Fibroblast of lung (primary cell): ENCODE data around the gene ACADVL. TPM values are rescaled to one million over a fixed set of nuclear protein-coding genes. Genes with fewer than 3 reads are reported as not detected.

Experiments used
- DNase-seq, 2 donors: peaks; one replicate each; pipeline versions ENCODE4 v3.0.0 to v3.0.0-alpha.2; 2010; ENCODE audit warnings: low read depth in 2 of 2
- H2AFZ ChIP-seq: 2 replicates; pipeline ENCODE4 v1.5.1; 2012; ENCODE audit warnings: low read length, control low read depth, inconsistent platforms
- H3K27ac ChIP-seq: 2 replicates; pipeline ENCODE4 v1.5.1; 2011; ENCODE audit warnings: low read length, control low read depth; ENCODE audit not compliant: insufficient read depth
- H3K27me3 ChIP-seq: 2 replicates; pipeline ENCODE4 v1.5.1; 2011; ENCODE audit warnings: mild to moderate bottlenecking, low read length; ENCODE audit not compliant: control insufficient read depth, insufficient read depth
- H3K36me3 ChIP-seq: 2 replicates; pipeline ENCODE4 v1.5.1; 2011; ENCODE audit warnings: low read length; ENCODE audit not compliant: control insufficient read depth, insufficient read depth
- H3K4me1 ChIP-seq: 2 replicates; pipeline ENCODE4 v1.5.1; 2011; ENCODE audit warnings: low read length; ENCODE audit not compliant: control insufficient read depth, insufficient read depth; ENCODE audit errors: extremely low read depth
- H3K4me2 ChIP-seq: 2 replicates; pipeline ENCODE4 v1.5.1; 2011; ENCODE audit warnings: low read length, control low read depth; ENCODE audit not compliant: insufficient read depth; ENCODE audit errors: extremely low read depth
- H3K4me3 ChIP-seq, 4 experiments: fragments of 200-600 bp in 1 of 4; sonication (generic) in 1 of 4; replicated peaks in 1 of 4; 2 replicates each; pipeline ENCODE4 v1.5.1; 2011 to 2016; ENCODE audit warnings: low read length in 4 of 4, low read depth in 3 of 4, mild to moderate bottlenecking in 3 of 4, control low read depth in 2 of 4, inconsistent platforms in 1 of 4, mixed read lengths in 1 of 4; ENCODE audit not compliant: insufficient read depth in 1 of 4; ENCODE audit errors: control extremely low read depth in 1 of 4
- H3K79me2 ChIP-seq: 2 replicates; pipeline ENCODE4 v1.5.1; 2012; ENCODE audit warnings: mild to moderate bottlenecking, low read length, inconsistent platforms; ENCODE audit not compliant: control insufficient read depth, insufficient read depth
- H3K9ac ChIP-seq: 2 replicates; pipeline ENCODE4 v1.5.1; 2011; ENCODE audit warnings: mild to moderate bottlenecking, low read length, control low read depth; ENCODE audit not compliant: insufficient read depth
- H3K9me3 ChIP-seq: 2 replicates; pipeline ENCODE4 v1.5.1; 2012; ENCODE audit warnings: low read depth, low read length; ENCODE audit not compliant: control insufficient read depth, insufficient read depth
- H4K20me1 ChIP-seq: 2 replicates; pipeline ENCODE4 v1.5.1; 2011; ENCODE audit warnings: low read length; ENCODE audit not compliant: control insufficient read depth, insufficient read depth; ENCODE audit errors: extremely low read depth
- CTCF ChIP-seq, 2 donors: IDR thresholded peaks in 1 of 2; conservative IDR thresholded peaks in 1 of 2; 1 replicate in 1 of 2; 2 replicates in 1 of 2; pipeline ENCODE4 v1.5.1; 2011 to 2012; ENCODE audit warnings: low read length in 2 of 2, control low read depth in 1 of 2, inconsistent platforms in 1 of 2, low read depth in 1 of 2, mild to moderate bottlenecking in 1 of 2
- EZH2 ChIP-seq: IDR thresholded peaks from 2 replicates; pipeline ENCODE4 v1.5.1; 2012; ENCODE audit warnings: low read length, control low read depth, mild to moderate bottlenecking; ENCODE audit errors: missing control alignments
- polyA plus RNA-seq, 2 donors: library from polyadenylated mRNA; depleted of rRNA in 1 of 2; stranded (reverse) in 1 of 2; unstranded in 1 of 2; fragments of >200 nt; gene quantifications; 2 replicates each; pipeline ENCODE4 v1.2.1, GENCODE V29; 2011 to 2012; ENCODE audit warnings: missing spikeins in 1 of 2
- total RNA-seq: library from RNA; depleted of rRNA; stranded (reverse); fragments of >200 nt; gene quantifications from 2 replicates; pipeline ENCODE4 v1.2.1, GENCODE V29; 2014

ACADVL gene
- total and polyA plus RNA-seq, 2 donors (not counting 1 experiment from before 2014, with no cell fraction given): 129 to 313 TPM

GRCh38 chr17:7259555-7259889 lies 39.8 kb downstream of the ACADVL start:
- Histone ChIP-seq H3K79me2 (no peaks in the 10 kb centered on the region), H3K36me3 (peaks cover 1% of the 10 kb centered on the region), H3K9ac (no peak overlapping the region), H3K27me3 (no peaks in the 10 kb centered on the region), H4K20me1 (no peaks in the 10 kb centered on the region), H3K4me2 (no peak overlapping the region), H3K4me1 (peaks cover 2% of the 10 kb centered on the region), H3K9me3 (no peaks in the 10 kb centered on the region), H3K4me3 (no peak overlapping the region), H2AFZ (no peak overlapping the region), H3K27ac (no peak overlapping the region)
- no peak for TF ChIP-seq CTCF (conservative IDR thresholded peaks at IDR 0.05 in 1 of 2, IDR thresholded peaks at IDR 0.05 in 1 of 2; ENCODE audit: low read depth in 1 of 2, low read length in 2 of 2)
- no peak for TF ChIP-seq EZH2
- DNase-seq: no peak

- Histone ChIP-seq H3K9ac (no peak overlapping the region), H3K27ac (no peak overlapping the region), H2AFZ (no peak overlapping the region), H4K20me1 (no peaks in the 10 kb centered on the region), H3K4me3 (no peak overlapping the region), H3K27me3 (no peaks in the 10 kb centered on the region), H3K79me2 (no peaks in the 10 kb centered on the region), H3K36me3 (peaks cover 1% of the 10 kb centered on the region), H3K9me3 (no peaks in the 10 kb centered on the region), H3K4me2 (no peak overlapping the region), H3K4me1 (peaks cover 3% of the 10 kb centered on the region)
- no peak for DNase-seq
- TF ChIP-seq EZH2 (no peak), CTCF (conservative IDR thresholded peaks at IDR 0.05 in 1 of 2, IDR thresholded peaks at IDR 0.05 in 1 of 2; ENCODE audit: low read depth in 1 of 2, low read length in 2 of 2) (no peak)
Measured at GRCh38 chr17:7260151-7260550, 40.4 kb downstream of the ACADVL start.

GRCh38 chr17:7260651-7261378 lies 41.1 kb downstream of the ACADVL start:
- no peak overlapping the region for H3K9ac ChIP-seq
- H3K4me1 ChIP-seq: peaks cover 3% of the 10 kb centered on the region

More at GRCh38 chr17:7260651-7261378, 41.1 kb downstream of the ACADVL start:
- Histone ChIP-seq H3K27ac (no peak overlapping the region), H3K9me3 (no peaks in the 10 kb centered on the region), H4K20me1 (no peaks in the 10 kb centered on the region), H3K27me3 (no peaks in the 10 kb centered on the region), H3K4me2 (no peak overlapping the region), H3K4me3 (peak overlapping the region in 1 of 4 experiments; percentile 32), H2AFZ (peak overlapping the region; percentile 29), H3K79me2 (no peaks in the 10 kb centered on the region), H3K36me3 (peaks cover 1% of the 10 kb centered on the region)
- TF ChIP-seq EZH2 (no peak), CTCF (conservative IDR thresholded peaks at IDR 0.05 in 1 of 2, IDR thresholded peaks at IDR 0.05 in 1 of 2; ENCODE audit: low read depth in 1 of 2, low read length in 2 of 2) (no peak)
- no peak for DNase-seq
